Measurements from ENCODE around the gene FBXL12.
"Not testable (repeated sequence)": the region's sequence is repeated elsewhere in the genome, so short reads cannot be mapped to it uniquely, and the experiment has no call there.

The FBXL12 gene

GRCh38 chr19:9791552-9792205 lies 27.2 kb downstream of the FBXL12 start:
- peak; percentile 34 for DNase-seq

GRCh38 chr19:9791073-9791367 lies 27.9 kb downstream of the FBXL12 start:
- DNase-seq = not testable (repeated sequence)

- not testable (repeated sequence) for DNase-seq
These were observed 29.3 kb downstream of the FBXL12 start for GRCh38 chr19:9789579-9789978.

- no peak for DNase-seq
These were observed 29.8 kb downstream of the FBXL12 start for GRCh38 chr19:9789066-9789465.

- not testable (repeated sequence) for DNase-seq
These were observed 30.3 kb downstream of the FBXL12 start for GRCh38 chr19:9788604-9789003.

- DNase-seq = no peak
These were observed 32.1 kb downstream of the FBXL12 start for GRCh38 chr19:9786819-9787218.

- no peak for DNase-seq
These were observed 32.5 kb downstream of the FBXL12 start for GRCh38 chr19:9786342-9786741.

- peak; percentile 61 for DNase-seq
These were observed 33.2 kb downstream of the FBXL12 start for GRCh38 chr19:9785367-9786331.

- not testable (repeated sequence) for DNase-seq
These were observed 34.7 kb downstream of the FBXL12 start for GRCh38 chr19:9784163-9784496.

- DNase-seq = no peak
These were observed 36.5 kb downstream of the FBXL12 start for GRCh38 chr19:9782338-9782737.

- DNase-seq = peak; percentile 74
These were observed 50.4 kb downstream of the FBXL12 start, which contains the start of gene ZNF846 for GRCh38 chr19:9768175-9769112. Gene ZNF846 (minus strand): TSS chr19:9768738. CDS start chr19:9764950, 3,788 bp downstream.

Data from NCI-H524 treated with DMSO at 0.1 percent for 48 hours (cell line).